ENCODE measurements around the gene RGS16. TPM values are rescaled to one million over a fixed set of nuclear protein-coding genes. Genes with fewer than 3 reads are reported as not detected.

The RGS16 gene
- total RNA-seq, 1 experiment from 2014 or later, result 6.5 TPM

GRCh38 chr1:182565537-182565936, 38.7 kb downstream of the RGS16 start (continued):
- TF ChIP-seq SIN3A (IDR thresholded peaks at IDR 0.05; ENCODE audit: low read depth) (no peak), ZNF274 (IDR thresholded peaks at IDR 0.05; ENCODE audit: low read depth, low read length) (no peak), CEBPB (IDR thresholded peaks at IDR 0.05; ENCODE audit: low read depth) (no peak), FOSL1 (IDR thresholded peaks at IDR 0.05; ENCODE audit: low read depth) (no peak), EGR1 (IDR thresholded peaks at IDR 0.05; ENCODE audit: low read depth) (no peak)
- TF ChIP-seq, protein P1, sequence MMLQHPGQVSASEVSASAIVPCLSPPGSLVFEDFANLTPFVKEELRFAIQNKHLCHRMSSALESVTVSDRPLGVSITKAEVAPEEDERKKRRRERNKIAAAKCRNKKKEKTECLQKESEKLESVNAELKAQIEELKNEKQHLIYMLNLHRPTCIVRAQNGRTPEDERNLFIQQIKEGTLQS (IDR thresholded peaks at IDR 0.05), result no peak

DNA sequence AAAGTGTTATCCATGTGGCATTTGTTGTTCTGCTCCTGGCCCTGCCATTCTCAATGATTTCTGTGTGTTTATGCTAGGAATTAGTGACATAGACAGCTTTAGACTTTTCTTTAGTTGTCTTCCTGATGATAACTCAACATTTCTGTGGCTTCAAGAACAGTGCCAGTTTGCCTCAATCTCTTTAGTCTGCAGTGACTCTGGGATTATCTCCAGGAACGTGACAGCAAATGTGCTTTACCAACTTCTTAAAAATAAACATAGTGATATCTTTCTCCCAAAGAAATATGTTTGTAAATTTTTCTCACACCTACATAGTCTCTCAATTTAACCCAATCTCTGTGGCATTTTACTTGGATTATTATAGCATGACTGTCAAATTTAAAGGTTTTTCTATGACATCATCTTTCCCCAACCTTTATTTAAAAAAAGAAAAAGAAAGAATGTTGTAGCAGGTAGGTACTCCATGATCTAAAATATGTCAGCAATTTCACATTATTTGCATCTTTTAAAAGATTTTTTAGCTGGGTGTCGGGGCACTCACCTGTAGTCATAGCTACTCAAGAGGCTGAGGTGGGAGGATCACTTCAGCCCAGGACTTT, 39.7 kb downstream of the RGS16 start:
- DNase-seq (ENCODE audit: low read depth, low spot score) (no peak), ATAC-seq (no peak)
- ChIA-PET RAD21 (ENCODE audit: low non-redundant PET in 1 of 2, low total read pairs in 2 of 2, uncharacterized antibody in 2 of 2, unreplicated experiment in 2 of 2) (no interaction called here), CTCF (no interaction called here), POLR2A (no interaction called here)
- H3K36me3 ChIP-seq (ENCODE audit: control insufficient read depth in 1 of 2, insufficient read depth in 2 of 2, low read length in 2 of 2), result no peaks in the 10 kb centered on the region
- no peak overlapping the region for H3K4me2 ChIP-seq (ENCODE audit: low read length)
- H4K20me1 ChIP-seq (ENCODE audit: insufficient read depth), result no peaks in the 10 kb centered on the region
- no peaks in the 10 kb centered on the region for H3K27me3 ChIP-seq (ENCODE audit: insufficient read depth, low read length)
- no peak overlapping the region for H3K27ac ChIP-seq (ENCODE audit: low read depth, low read length)
- H3K9me3 ChIP-seq (ENCODE audit: control insufficient read depth in 1 of 2, insufficient read depth in 1 of 2, low read depth in 1 of 2, low read length in 2 of 2), result no peaks in the 10 kb centered on the region
- H3K9ac ChIP-seq (ENCODE audit: low read length), result no peak overlapping the region
- no peak overlapping the region for H2AFZ ChIP-seq (ENCODE audit: low read depth, low read length, poor library complexity, severe bottlenecking)
- H3K4me1 ChIP-seq (ENCODE audit: control insufficient read depth in 1 of 2, insufficient read depth in 2 of 2, low read length in 2 of 2), result no peaks in the 10 kb centered on the region
- TF ChIP-seq CEBPB (IDR thresholded peaks at IDR 0.05; ENCODE audit: low read depth) (no peak), ELF1 (IDR thresholded peaks at IDR 0.05; ENCODE audit: borderline replicate concordance, low read depth) (no peak), EZH2 (IDR thresholded peaks at IDR 0.05) (no peak), ZFX (IDR thresholded peaks at IDR 0.05) (no peak), JUND (IDR thresholded peaks at IDR 0.05) (no peak), RAD21 (IDR thresholded peaks at IDR 0.05; ENCODE audit: low read depth) (no peak), SRF (IDR thresholded peaks at IDR 0.05; ENCODE audit: low read depth) (no peak)
- H3K4me3 ChIP-seq (replicated peaks in 1 of 2; ENCODE audit: low read depth in 1 of 2, low read length in 2 of 2), result no peak overlapping the region
- intact Hi-C loops (cut with micrococcal nuclease), result no loop called here
- H3K79me2 ChIP-seq (ENCODE audit: insufficient read depth, low read length), result no peaks in the 10 kb centered on the region
- H3K9me2 ChIP-seq (ENCODE audit: insufficient read depth), result no peaks in the 10 kb centered on the region
- no TSS peak for BruUV-seq (replicated peaks)

Measured in HCT116 (cell line).